HEK293 (cell line): ENCODE results near the gene BCCIP.

Source experiments
- CTCF ChIA-PET: fragments of 350-600 bp; formaldehyde crosslinking; extraction: SDS; loops from one replicate; lab custom pipeline; 2021; ENCODE audit warnings: antibody characterized with exemption; lab: Yijun Ruan, JAX
- POLR2A ChIA-PET: fragments of 300-600 bp; formaldehyde crosslinking; extraction: SDS; loops from one replicate; lab custom pipeline; 2020; ENCODE audit warnings: antibody characterized with exemption, inconsistent platforms; lab: Yijun Ruan, JAX
- H3K27ac ChIP-seq: fragments of 200-500 bp; sonication (Bioruptor generic); 2 replicates; pipeline ENCODE4 v1.5.1; 2014; ENCODE audit warnings: low read depth, low read length, control low read depth, inconsistent platforms; ENCODE audit errors: extremely low read depth
- H3K36me3 ChIP-seq, 2 experiments: fragments of 200-500 bp in 1 of 2; sonication (Bioruptor generic) in 1 of 2; 1 replicate in 1 of 2; 2 replicates in 1 of 2; pipeline ENCODE4 v1.5.1; 2014 to 2017; ENCODE audit warnings: inconsistent platforms in 2 of 2, low read length in 2 of 2; ENCODE audit not compliant: control insufficient read depth in 2 of 2, insufficient read depth in 1 of 2
- H3K4me1 ChIP-seq: fragments of 200-500 bp; sonication (Bioruptor generic); 2 replicates; pipeline ENCODE4 v1.5.1; 2014; ENCODE audit warnings: mild to moderate bottlenecking, low read length, inconsistent platforms; ENCODE audit not compliant: control insufficient read depth, insufficient read depth
- H3K4me3 ChIP-seq: 2 replicates; pipeline ENCODE4 v1.5.1; 2011; ENCODE audit warnings: low read depth, mild to moderate bottlenecking, control low read depth, low read length, moderate library complexity
- H3K9me3 ChIP-seq: fragments of 200-500 bp; sonication (Bioruptor generic); 2 replicates; pipeline ENCODE4 v1.5.1; 2014; ENCODE audit warnings: low read depth, low read length, inconsistent platforms; ENCODE audit not compliant: control insufficient read depth, insufficient read depth
- BCL11B ChIP-seq: fragments of 450-650 bp; formaldehyde crosslinking; IDR thresholded peaks from 2 replicates; pipeline ENCODE4 v1.5.1; 2016; ENCODE audit warnings: low read depth, missing biosample characterization, missing genetic modification characterization
- EGR2 ChIP-seq: fragments of 450-650 bp; formaldehyde crosslinking; IDR thresholded peaks from 2 replicates; pipeline ENCODE4 v1.5.1; 2016; ENCODE audit warnings: low read depth, missing biosample characterization, missing genetic modification characterization
- ELK4 ChIP-seq: IDR thresholded peaks from 2 replicates; pipeline ENCODE4 v1.6.1; 2011; ENCODE audit warnings: mild to moderate bottlenecking, low read depth, low read length, borderline replicate concordance
- HOXD13 ChIP-seq: sonication (generic); formaldehyde crosslinking; IDR thresholded peaks from 2 replicates; pipeline ENCODE4 v1.8.0; 2022; ENCODE audit warnings: missing genetic modification reagents, borderline replicate concordance
- KLF1 ChIP-seq: fragments of 450-650 bp; formaldehyde crosslinking; IDR thresholded peaks from 2 replicates; pipeline ENCODE4 v1.5.1; 2016; ENCODE audit warnings: missing biosample characterization, missing genetic modification characterization
- KLF17 ChIP-seq: fragments of 450-650 bp; formaldehyde crosslinking; IDR thresholded peaks from 2 replicates; pipeline ENCODE4 v1.5.1; 2016; ENCODE audit warnings: missing biosample characterization, missing genetic modification characterization
- PRDM6 ChIP-seq: fragments of 450-650 bp; formaldehyde crosslinking; IDR thresholded peaks from 2 replicates; pipeline ENCODE4 v1.5.1; 2017; ENCODE audit warnings: missing biosample characterization, missing genetic modification characterization
- SCRT2 ChIP-seq: fragments of 450-650 bp; formaldehyde crosslinking; IDR thresholded peaks from 2 replicates; pipeline ENCODE4 v1.5.1; 2016; ENCODE audit warnings: missing biosample characterization, missing genetic modification characterization
- ZIC2 ChIP-seq: fragments of 450-650 bp; formaldehyde crosslinking; IDR thresholded peaks from 2 replicates; pipeline ENCODE4 v1.5.1; 2016; ENCODE audit warnings: missing biosample characterization, missing genetic modification characterization
- ZNF114 ChIP-seq: fragments of 450-650 bp; formaldehyde crosslinking; IDR thresholded peaks from 2 replicates; pipeline ENCODE4 v1.5.0; 2017; ENCODE audit warnings: missing biosample characterization, missing genetic modification characterization
- ZNF121 ChIP-seq: fragments of 450-650 bp; formaldehyde crosslinking; IDR thresholded peaks from 2 replicates; pipeline ENCODE4 v1.5.1; 2016; ENCODE audit warnings: missing biosample characterization, missing genetic modification characterization
- ZNF133 ChIP-seq: fragments of 450-650 bp; formaldehyde crosslinking; IDR thresholded peaks from 2 replicates; pipeline ENCODE4 v1.5.1; 2016; ENCODE audit warnings: missing biosample characterization, missing genetic modification characterization
- ZNF138 ChIP-seq: fragments of 450-650 bp; formaldehyde crosslinking; IDR thresholded peaks from 2 replicates; pipeline ENCODE4 v1.5.1; 2016; ENCODE audit warnings: missing biosample characterization, missing genetic modification characterization, borderline replicate concordance
- ZNF211 ChIP-seq: fragments of 450-650 bp; formaldehyde crosslinking; IDR thresholded peaks from 2 replicates; pipeline ENCODE4 v1.5.1; 2016; ENCODE audit warnings: low read depth, missing biosample characterization, missing genetic modification characterization
- ZNF24 ChIP-seq: fragments of 450-650 bp; formaldehyde crosslinking; IDR thresholded peaks from 2 replicates; pipeline ENCODE4 v1.5.1; 2016; ENCODE audit warnings: missing biosample characterization, missing genetic modification characterization
- ZNF292 ChIP-seq: fragments of 450-650 bp; formaldehyde crosslinking; IDR thresholded peaks from 2 replicates; pipeline ENCODE4 v1.5.1; 2016; ENCODE audit warnings: low read depth, missing biosample characterization, missing genetic modification characterization, borderline replicate concordance
- ZNF302 ChIP-seq: fragments of 450-650 bp; formaldehyde crosslinking; IDR thresholded peaks from 2 replicates; pipeline ENCODE4 v1.5.1; 2016; ENCODE audit warnings: missing biosample characterization, missing genetic modification characterization, low read depth
- ZNF362 ChIP-seq: fragments of 450-650 bp; formaldehyde crosslinking; IDR thresholded peaks from 2 replicates; pipeline ENCODE4 v1.5.1; 2016; ENCODE audit warnings: missing biosample characterization, missing genetic modification characterization
- ZNF391 ChIP-seq: fragments of 450-650 bp; formaldehyde crosslinking; IDR thresholded peaks from 2 replicates; pipeline ENCODE4 v1.5.1; 2016; ENCODE audit warnings: low read depth, missing biosample characterization, missing genetic modification characterization, borderline replicate concordance
- ZNF426 ChIP-seq: fragments of 450-650 bp; formaldehyde crosslinking; IDR thresholded peaks from 2 replicates; pipeline ENCODE4 v1.5.1; 2017; ENCODE audit warnings: missing biosample characterization, missing genetic modification characterization, mild to moderate bottlenecking, inconsistent platforms, moderate library complexity
- ZNF530 ChIP-seq: fragments of 450-650 bp; formaldehyde crosslinking; IDR thresholded peaks from 2 replicates; pipeline ENCODE4 v1.5.1; 2016; ENCODE audit warnings: low read depth, missing biosample characterization, missing genetic modification characterization
- ZNF555 ChIP-seq: fragments of 450-650 bp; formaldehyde crosslinking; conservative IDR thresholded peaks from 2 replicates; pipeline ENCODE4 v1.5.1; 2017; ENCODE audit warnings: missing biosample characterization, mild to moderate bottlenecking, missing genetic modification characterization, inconsistent platforms
- ZNF558 ChIP-seq: fragments of 450-650 bp; formaldehyde crosslinking; IDR thresholded peaks from 2 replicates; pipeline ENCODE4 v1.5.1; 2016; ENCODE audit warnings: missing biosample characterization, missing genetic modification characterization
- ZNF561 ChIP-seq: fragments of 450-650 bp; IDR thresholded peaks from 2 replicates; pipeline ENCODE4 v1.5.1; 2018; ENCODE audit warnings: missing biosample characterization, missing genetic modification characterization, borderline replicate concordance
- ZNF645 ChIP-seq: fragments of 450-650 bp; formaldehyde crosslinking; IDR thresholded peaks from 2 replicates; pipeline ENCODE4; 2016; ENCODE audit warnings: missing biosample characterization, missing genetic modification characterization
- ZNF670 ChIP-seq: fragments of 450-650 bp; formaldehyde crosslinking; IDR thresholded peaks from 2 replicates; pipeline ENCODE4 v1.5.1; 2016; ENCODE audit warnings: missing biosample characterization, missing genetic modification characterization, low read depth
- ZNF837 ChIP-seq: fragments of 450-650 bp; formaldehyde crosslinking; IDR thresholded peaks from 2 replicates; pipeline ENCODE4 v1.5.1; 2016; ENCODE audit warnings: missing biosample characterization, missing genetic modification characterization

The BCCIP gene

GRCh38 chr10:125838802-125839575, 15.6 kb downstream of the BCCIP start:
- peaks cover 58 to 88% of the 10 kb centered on the region in 2 experiments for H3K36me3 ChIP-seq
- no peaks in the 10 kb centered on the region for H3K4me1 ChIP-seq
- POLR2A ChIA-PET, result no interaction called here
- no peak overlapping the region for H3K27ac ChIP-seq
- TF ChIP-seq ZNF426 (tag by site-specific recombination), result no peak
- TF ChIP-seq SCRT2 (tag by site-specific recombination), result no peak
- TF ChIP-seq ZNF558 (tag by site-specific recombination), result no peak
- TF ChIP-seq ZNF302, result no peak
- no peak for TF ChIP-seq ZNF670
- TF ChIP-seq ZNF211 (tag by site-specific recombination), result no peak
- TF ChIP-seq PRDM6 (tag by site-specific recombination), result no peak
- TF ChIP-seq BCL11B, result no peak
- no peak for TF ChIP-seq ZNF292 (tag by site-specific recombination)
- no peak for TF ChIP-seq HOXD13
- TF ChIP-seq ZNF114, result no peak
- no peak for TF ChIP-seq EGR2 (tag by site-specific recombination)
- TF ChIP-seq ZNF24 (tag by site-specific recombination), result no peak
- H3K4me3 ChIP-seq, result no peak overlapping the region
- CTCF ChIA-PET, result no interaction called here
- no peaks in the 10 kb centered on the region for H3K9me3 ChIP-seq

GRCh38 chr10:125840406-125840805, 17.1 kb downstream of the BCCIP start:
- Histone ChIP-seq H3K4me1 (no peaks in the 10 kb centered on the region), H3K36me3 (peaks cover 50 to 89% of the 10 kb centered on the region in 2 experiments), H3K4me3 (no peak overlapping the region), H3K9me3 (no peaks in the 10 kb centered on the region), H3K27ac (no peak overlapping the region)
- ChIA-PET CTCF (interaction anchor here (0.7 kb wide), 1 partner anchor 72 kb away, joined by 3 read pairs; no protein-coding TSS in a partner anchor), POLR2A (interaction anchor here (1.2 kb wide), 1 partner anchor 9 kb away, joined by 4 read pairs; no protein-coding TSS in a partner anchor)
- no peak for TF ChIP-seq ZNF555
- TF ChIP-seq KLF17 (tag by site-specific recombination), result no peak
- TF ChIP-seq ZNF391 (tag by site-specific recombination), result no peak

GRCh38 chr10:125840955-125841354, 17.6 kb downstream of the BCCIP start:
- ChIA-PET CTCF (no interaction called here), POLR2A (no interaction called here)
- Histone ChIP-seq H3K36me3 (peaks cover 47 to 89% of the 10 kb centered on the region in 2 experiments), H3K4me3 (no peak overlapping the region), H3K27ac (no peak overlapping the region), H3K9me3 (no peaks in the 10 kb centered on the region), H3K4me1 (no peaks in the 10 kb centered on the region)
- no peak for TF ChIP-seq ZNF645
- no peak for TF ChIP-seq ZNF133 (tag by site-specific recombination)
- TF ChIP-seq SCRT2 (tag by site-specific recombination), result no peak
- no peak for TF ChIP-seq ZNF138 (tag by site-specific recombination)
- TF ChIP-seq KLF1 (tag by site-specific recombination), result no peak
- no peak for TF ChIP-seq ZNF362 (tag by site-specific recombination)
- TF ChIP-seq ZNF530, result no peak
- no peak for TF ChIP-seq ZNF121
- TF ChIP-seq ZNF561, result no peak
- no peak for TF ChIP-seq ELK4
- TF ChIP-seq ZNF302, result no peak
- no peak for TF ChIP-seq ZIC2 (tag by site-specific recombination)
- TF ChIP-seq ZNF837 (tag by site-specific recombination), result no peak
